WTC11 (cell line): ENCODE measurements around the gene PRRG2. TPM values are rescaled to one million over a fixed set of nuclear protein-coding genes. Genes with fewer than 3 reads are reported as not detected.

Experiments used
- ELF4 ChIP-seq: sonication (generic); formaldehyde crosslinking; IDR thresholded peaks from 2 replicates; pipeline ENCODE4 v1.8.1; 2022; ENCODE audit warnings: low read depth, mild to moderate bottlenecking, moderate library complexity, missing genetic modification reagents
- IRF2 ChIP-seq: sonication (generic); formaldehyde crosslinking; IDR thresholded peaks from 2 replicates; pipeline ENCODE4 v1.8.0; 2022; ENCODE audit warnings: low read depth, missing genetic modification reagents, borderline replicate concordance
- RELA ChIP-seq: sonication (generic); formaldehyde crosslinking; IDR thresholded peaks from 2 replicates; pipeline ENCODE4 v1.8.1; 2022; ENCODE audit warnings: missing genetic modification reagents, mild to moderate bottlenecking, borderline replicate concordance
- ZNF232 ChIP-seq: sonication (generic); formaldehyde crosslinking; IDR thresholded peaks from 2 replicates; pipeline ENCODE4 v1.8.0; 2022; ENCODE audit warnings: mild to moderate bottlenecking, missing genetic modification reagents
- ZNF317 ChIP-seq: sonication (generic); formaldehyde crosslinking; IDR thresholded peaks from 2 replicates; pipeline ENCODE4 v1.8.1; 2023; ENCODE audit warnings: low read depth, mild to moderate bottlenecking, moderate library complexity, missing genetic modification reagents, borderline replicate concordance
- total RNA-seq: library from RNA; stranded (reverse); gene quantifications from 3 replicates; pipeline ENCODE4 v1.2.3, GENCODE V29; 2021
- TF ChIP-seq, protein P1 (sequence below): sonication (generic); formaldehyde crosslinking; IDR thresholded peaks from 2 replicates; pipeline ENCODE4 v1.8.1; 2023; ENCODE audit warnings: mild to moderate bottlenecking, missing genetic modification reagents
- TF ChIP-seq, protein P2 (sequence below): sonication (generic); formaldehyde crosslinking; IDR thresholded peaks from 2 replicates; pipeline ENCODE4 v1.8.0; 2023; ENCODE audit warnings: missing genetic modification reagents, mild to moderate bottlenecking, borderline replicate concordance

PRRG2 gene
- total RNA-seq, 1 experiment from 2014 or later: 5.9 TPM

DNA sequence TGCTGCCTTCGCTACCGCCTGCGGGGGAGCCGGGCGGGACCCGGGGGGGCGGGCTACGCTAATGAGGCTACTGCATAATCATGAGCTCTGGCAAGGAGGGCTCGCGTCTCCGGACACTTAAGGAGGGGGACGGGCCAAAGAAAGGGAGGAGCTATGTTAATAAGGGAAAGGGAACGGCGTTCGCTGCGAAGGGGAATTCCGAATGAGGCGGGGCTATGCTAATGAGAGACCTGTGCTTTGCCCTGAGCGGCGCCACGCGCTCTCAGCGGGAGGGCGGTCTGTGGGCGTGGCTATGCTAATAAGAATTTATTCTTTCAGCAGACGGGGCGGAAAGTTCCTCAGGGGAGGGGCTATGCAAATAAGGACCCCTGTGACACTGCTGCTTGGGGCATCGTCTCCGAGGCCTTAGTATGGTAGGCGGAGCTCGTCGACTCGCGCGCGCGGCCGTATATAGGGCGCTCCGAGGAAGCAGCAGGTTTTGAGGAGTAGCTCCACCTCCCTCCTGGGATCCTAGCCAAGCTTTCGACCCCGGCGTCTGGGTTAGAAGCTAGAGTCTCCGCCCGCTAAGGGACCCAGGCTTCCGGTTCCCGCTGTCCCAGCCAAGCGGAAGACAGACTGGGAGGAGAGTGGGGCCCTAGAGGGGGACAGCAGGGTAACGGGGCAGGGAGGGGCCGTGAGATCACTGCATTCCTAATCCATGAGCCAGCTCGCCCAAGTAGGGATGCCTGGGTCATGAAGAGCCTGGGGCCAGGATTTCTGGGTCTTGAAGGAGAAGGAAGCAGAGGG, 59.2 kb downstream of the PRRG2 start, which contains the start of gene RRAS (continued):
- no peak for TF ChIP-seq ELF4 (CRISPR knock-in tag)
- TF ChIP-seq ZNF232 (CRISPR knock-in tag): no peak
- no peak for TF ChIP-seq IRF2 (CRISPR knock-in tag)
- no peak for TF ChIP-seq RELA (CRISPR knock-in tag)
- no peak for TF ChIP-seq ZNF317 (CRISPR knock-in tag)
- TF ChIP-seq, protein P1, sequence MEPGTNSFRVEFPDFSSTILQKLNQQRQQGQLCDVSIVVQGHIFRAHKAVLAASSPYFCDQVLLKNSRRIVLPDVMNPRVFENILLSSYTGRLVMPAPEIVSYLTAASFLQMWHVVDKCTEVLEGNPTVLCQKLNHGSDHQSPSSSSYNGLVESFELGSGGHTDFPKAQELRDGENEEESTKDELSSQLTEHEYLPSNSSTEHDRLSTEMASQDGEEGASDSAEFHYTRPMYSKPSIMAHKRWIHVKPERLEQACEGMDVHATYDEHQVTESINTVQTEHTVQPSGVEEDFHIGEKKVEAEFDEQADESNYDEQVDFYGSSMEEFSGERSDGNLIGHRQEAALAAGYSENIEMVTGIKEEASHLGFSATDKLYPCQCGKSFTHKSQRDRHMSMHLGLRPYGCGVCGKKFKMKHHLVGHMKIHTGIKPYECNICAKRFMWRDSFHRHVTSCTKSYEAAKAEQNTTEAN: no peak
- TF ChIP-seq, protein P2, sequence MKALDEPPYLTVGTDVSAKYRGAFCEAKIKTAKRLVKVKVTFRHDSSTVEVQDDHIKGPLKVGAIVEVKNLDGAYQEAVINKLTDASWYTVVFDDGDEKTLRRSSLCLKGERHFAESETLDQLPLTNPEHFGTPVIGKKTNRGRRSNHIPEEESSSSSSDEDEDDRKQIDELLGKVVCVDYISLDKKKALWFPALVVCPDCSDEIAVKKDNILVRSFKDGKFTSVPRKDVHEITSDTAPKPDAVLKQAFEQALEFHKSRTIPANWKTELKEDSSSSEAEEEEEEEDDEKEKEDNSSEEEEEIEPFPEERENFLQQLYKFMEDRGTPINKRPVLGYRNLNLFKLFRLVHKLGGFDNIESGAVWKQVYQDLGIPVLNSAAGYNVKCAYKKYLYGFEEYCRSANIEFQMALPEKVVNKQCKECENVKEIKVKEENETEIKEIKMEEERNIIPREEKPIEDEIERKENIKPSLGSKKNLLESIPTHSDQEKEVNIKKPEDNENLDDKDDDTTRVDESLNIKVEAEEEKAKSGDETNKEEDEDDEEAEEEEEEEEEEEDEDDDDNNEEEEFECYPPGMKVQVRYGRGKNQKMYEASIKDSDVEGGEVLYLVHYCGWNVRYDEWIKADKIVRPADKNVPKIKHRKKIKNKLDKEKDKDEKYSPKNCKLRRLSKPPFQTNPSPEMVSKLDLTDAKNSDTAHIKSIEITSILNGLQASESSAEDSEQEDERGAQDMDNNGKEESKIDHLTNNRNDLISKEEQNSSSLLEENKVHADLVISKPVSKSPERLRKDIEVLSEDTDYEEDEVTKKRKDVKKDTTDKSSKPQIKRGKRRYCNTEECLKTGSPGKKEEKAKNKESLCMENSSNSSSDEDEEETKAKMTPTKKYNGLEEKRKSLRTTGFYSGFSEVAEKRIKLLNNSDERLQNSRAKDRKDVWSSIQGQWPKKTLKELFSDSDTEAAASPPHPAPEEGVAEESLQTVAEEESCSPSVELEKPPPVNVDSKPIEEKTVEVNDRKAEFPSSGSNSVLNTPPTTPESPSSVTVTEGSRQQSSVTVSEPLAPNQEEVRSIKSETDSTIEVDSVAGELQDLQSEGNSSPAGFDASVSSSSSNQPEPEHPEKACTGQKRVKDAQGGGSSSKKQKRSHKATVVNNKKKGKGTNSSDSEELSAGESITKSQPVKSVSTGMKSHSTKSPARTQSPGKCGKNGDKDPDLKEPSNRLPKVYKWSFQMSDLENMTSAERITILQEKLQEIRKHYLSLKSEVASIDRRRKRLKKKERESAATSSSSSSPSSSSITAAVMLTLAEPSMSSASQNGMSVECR (CRISPR knock-in tag): 0 out of 2 replicates have a peak, but pooled peaks have one; percentile 42

Other genes with a start within 250 kb of the PRRG2 start
- gene CD37, start 245.9 kb upstream of the PRRG2 start, total RNA-seq: 0.27 to 1.6 TPM (median 1.2 TPM) in 3 replicates
- gene TEAD2, start 218.9 kb upstream of the PRRG2 start, total RNA-seq: 104 to 106 TPM (median 104 TPM) in 3 replicates
- gene DKKL1, start 217.4 kb upstream of the PRRG2 start, total RNA-seq: 2.4 to 3.0 TPM (median 2.9 TPM) in 3 replicates
- 0.14 to 0.42 TPM in 2 of 3 replicates, not detected in the other for gene KASH5, start 193.1 kb upstream of the PRRG2 start, total RNA-seq
- gene PTH2, start 157.9 kb upstream of the PRRG2 start, total RNA-seq: 1.0 to 1.7 TPM (median 1.5 TPM) in 3 replicates
- gene GFY, start 155.9 kb upstream of the PRRG2 start, total RNA-seq: 0.85 to 1.4 TPM (median 0.87 TPM) in 3 replicates
- gene SLC17A7, start 139.8 kb upstream of the PRRG2 start, total RNA-seq: 1.6 to 2.8 TPM (median 2.1 TPM) in 3 replicates
- gene PIH1D1, start 129.5 kb upstream of the PRRG2 start, total RNA-seq: 153 to 170 TPM (median 156 TPM) in 3 replicates
- 44.3 to 53.6 TPM (median 52.6 TPM) in 3 replicates for gene ALDH16A1, start 128.1 kb upstream of the PRRG2 start, total RNA-seq
- gene FLT3LG, start 107.1 kb upstream of the PRRG2 start, total RNA-seq: 2.9 to 5.3 TPM (median 3.6 TPM) in 3 replicates
- gene RPL13A, start 93.7 kb upstream of the PRRG2 start, total RNA-seq: 3,861 to 4,362 TPM (median 4,362 TPM) in 3 replicates
- 2,299 to 2,683 TPM (median 2,679 TPM) in 3 replicates for gene RPS11, start 84.9 kb upstream of the PRRG2 start, total RNA-seq
- 53.8 to 69.9 TPM (median 61.2 TPM) in 3 replicates for gene FCGRT, start 68.7 kb upstream of the PRRG2 start, total RNA-seq
- gene RCN3, start 53.3 kb upstream of the PRRG2 start, total RNA-seq: 14.3 to 20.6 TPM (median 20.3 TPM) in 3 replicates
- 82.3 to 97.9 TPM (median 87.6 TPM) in 3 replicates for gene NOSIP, start 760 bp upstream of the PRRG2 start, total RNA-seq
- 78.6 to 86.1 TPM (median 83.3 TPM) in 3 replicates for gene PRR12, start 9.9 kb downstream of the PRRG2 start, total RNA-seq
- 11.4 to 17.9 TPM (median 15.7 TPM) in 3 replicates for gene RRAS, start 58.8 kb downstream of the PRRG2 start, total RNA-seq
- gene SCAF1, start 60.9 kb downstream of the PRRG2 start, total RNA-seq: 103 to 109 TPM (median 105 TPM) in 3 replicates
- gene IRF3, start 84.5 kb downstream of the PRRG2 start, total RNA-seq: 149 to 165 TPM (median 154 TPM) in 3 replicates
- 139 to 146 TPM (median 140 TPM) in 3 replicates for gene BCL2L12, start 84.6 kb downstream of the PRRG2 start, total RNA-seq
- 500 to 527 TPM (median 518 TPM) in 3 replicates for gene PRMT1, start 96.0 kb downstream of the PRRG2 start, total RNA-seq
- 5.9 to 6.7 TPM (median 6.2 TPM) in 3 replicates for gene ADM5, start 108.3 kb downstream of the PRRG2 start, total RNA-seq
- gene CPT1C, start 109.8 kb downstream of the PRRG2 start, total RNA-seq: 74.6 to 89.5 TPM (median 85.4 TPM) in 3 replicates
- gene TSKS, start 182.0 kb downstream of the PRRG2 start, total RNA-seq: 0.30 to 0.55 TPM (median 0.48 TPM) in 3 replicates
- gene AP2A1, start 185.7 kb downstream of the PRRG2 start, total RNA-seq: 119 to 127 TPM (median 120 TPM) in 3 replicates
- 35.1 to 36.3 TPM (median 35.7 TPM) in 3 replicates for gene FUZ, start 232.0 kb downstream of the PRRG2 start, total RNA-seq
- 80.2 to 81.2 TPM (median 81.2 TPM) in 3 replicates for gene MED25, start 237.0 kb downstream of the PRRG2 start, total RNA-seq